Karpas-422 (cell line): Measurements from ENCODE around the gene SHC3. TPM values are rescaled to one million over a fixed set of nuclear protein-coding genes. Genes with fewer than 3 reads are reported as not detected.

ENCODE experiments used
- DNase-seq: peaks from one replicate; pipeline ENCODE4 v3.0.0-alpha.2; 2015
- H2AFZ ChIP-seq: fragments of 200-600 bp; sonication (generic); 2 replicates; pipeline ENCODE4 v1.6.1; 2014; ENCODE audit warnings: antibody characterized with exemption, low read length, mixed read lengths
- H3K27ac ChIP-seq: fragments of 200-600 bp; sonication (generic); 2 replicates; pipeline ENCODE4 v1.5.1; 2014; ENCODE audit warnings: mild to moderate bottlenecking, low read length, moderate library complexity
- H3K27me3 ChIP-seq: fragments of 200-600 bp; sonication (generic); 2 replicates; pipeline ENCODE4 v1.6.1; 2014; ENCODE audit warnings: low read length, mixed read lengths
- H3K36me3 ChIP-seq: fragments of 200-600 bp; sonication (generic); 2 replicates; pipeline ENCODE4 v1.6.1; 2014; ENCODE audit warnings: low read length, mixed read lengths; ENCODE audit not compliant: insufficient read depth
- H3K4me1 ChIP-seq: fragments of 200-600 bp; sonication (generic); 2 replicates; pipeline ENCODE4 v1.6.1; 2014; ENCODE audit warnings: mild to moderate bottlenecking, low read length, mixed read lengths
- H3K4me2 ChIP-seq: fragments of 200-600 bp; sonication (generic); 2 replicates; pipeline ENCODE4 v1.6.1; 2014; ENCODE audit warnings: low read length, low read depth, mild to moderate bottlenecking; ENCODE audit not compliant: poor library complexity, severe bottlenecking
- H3K4me3 ChIP-seq: fragments of 200-600 bp; sonication (generic); 2 replicates; pipeline ENCODE4 v1.5.1; 2014; ENCODE audit warnings: mild to moderate bottlenecking, antibody characterized with exemption, low read length, mixed read lengths
- H3K79me2 ChIP-seq: fragments of 200-600 bp; sonication (generic); 2 replicates; pipeline ENCODE4 v1.6.1; 2014; ENCODE audit warnings: mild to moderate bottlenecking, low read length, mixed read lengths
- H3K9ac ChIP-seq: fragments of 200-600 bp; sonication (generic); 2 replicates; pipeline ENCODE4 v1.6.0; 2014; ENCODE audit warnings: low read length
- H3K9me2 ChIP-seq: fragments of 200-600 bp; sonication (generic), shearing (Covaris generic); replicated peaks from 2 replicates; pipeline ENCODE4 v1.6.0; 2014; ENCODE audit warnings: mild to moderate bottlenecking, low read length, moderate library complexity; ENCODE audit not compliant: insufficient read depth
- H3K9me3 ChIP-seq: fragments of 300-700, 200-600 bp; sonication (generic); 2 replicates; pipeline ENCODE4 v1.6.1; 2014; ENCODE audit warnings: low read length, mixed read lengths
- H4K20me1 ChIP-seq: fragments of 200-600 bp; sonication (generic); 2 replicates; pipeline ENCODE4 v1.6.1; 2014; ENCODE audit warnings: mild to moderate bottlenecking, antibody characterized with exemption, low read length, low read depth; ENCODE audit not compliant: insufficient read depth
- total RNA-seq: library from RNA; depleted of rRNA; stranded (reverse); fragments of >200 nt; shearing (Covaris generic); gene quantifications from 2 replicates; pipeline ENCODE4 v1.2.3, GENCODE V29; 2014; ENCODE audit warnings: low replicate concordance

Gene SHC3
- total RNA-seq, 1 experiment from 2014 or later, result not detected

GRCh38 chr9:89026876-89027275 is 151.7 kb downstream of the SHC3 start:
- Histone ChIP-seq H4K20me1 (no peaks in the 10 kb centered on the region), H3K36me3 (no peaks in the 10 kb centered on the region), H3K9me2 (no peaks in the 10 kb centered on the region), H3K4me1 (no peaks in the 10 kb centered on the region), H3K4me2 (no peak overlapping the region), H3K9ac (no peak overlapping the region), H3K27ac (no peak overlapping the region), H3K27me3 (0 out of 2 replicates have a peak, but pooled peaks cover 2% of the 10 kb centered on the region), H3K9me3 (peaks cover 3% of the 10 kb centered on the region; the same call in 1 of the 2 replicates), H3K4me3 (no peak overlapping the region), H3K79me2 (no peaks in the 10 kb centered on the region), H2AFZ (no peak overlapping the region)
- no peak for DNase-seq

GRCh38 chr9:89025553-89025952 is 153.1 kb downstream of the SHC3 start:
- H3K79me2 ChIP-seq, result no peaks in the 10 kb centered on the region
- no peak overlapping the region for H3K4me2 ChIP-seq
- 0 out of 2 replicates have a peak, but pooled peaks cover 2% of the 10 kb centered on the region for H3K27me3 ChIP-seq
- no peaks in the 10 kb centered on the region for H3K9me2 ChIP-seq
- H4K20me1 ChIP-seq, result no peaks in the 10 kb centered on the region
- peaks cover 3% of the 10 kb centered on the region; the same call in 1 of the 2 replicates for H3K9me3 ChIP-seq
- no peaks in the 10 kb centered on the region for H3K4me1 ChIP-seq
- H3K9ac ChIP-seq, result no peak overlapping the region
- no peaks in the 10 kb centered on the region for H3K36me3 ChIP-seq
- DNase-seq, result no peak
- H3K27ac ChIP-seq, result no peak overlapping the region
- H2AFZ ChIP-seq, result no peak overlapping the region
- no peak overlapping the region for H3K4me3 ChIP-seq

GRCh38 chr9:89024727-89025126 is 153.9 kb downstream of the SHC3 start:
- Histone ChIP-seq H2AFZ (no peak overlapping the region), H3K9me3 (no peaks in the 10 kb centered on the region), H3K9ac (no peak overlapping the region), H4K20me1 (no peaks in the 10 kb centered on the region), H3K9me2 (no peaks in the 10 kb centered on the region), H3K36me3 (no peaks in the 10 kb centered on the region), H3K4me1 (no peaks in the 10 kb centered on the region), H3K27me3 (0 out of 2 replicates have a peak, but pooled peaks cover 2% of the 10 kb centered on the region), H3K79me2 (no peaks in the 10 kb centered on the region), H3K27ac (no peak overlapping the region), H3K4me3 (no peak overlapping the region), H3K4me2 (no peak overlapping the region)
- no peak for DNase-seq

GRCh38 chr9:89023740-89024139 is 154.9 kb downstream of the SHC3 start:
- Histone ChIP-seq H3K4me1 (no peaks in the 10 kb centered on the region), H3K79me2 (no peaks in the 10 kb centered on the region), H3K27me3 (no peaks in the 10 kb centered on the region), H2AFZ (no peak overlapping the region), H4K20me1 (no peaks in the 10 kb centered on the region), H3K36me3 (no peaks in the 10 kb centered on the region), H3K27ac (no peak overlapping the region), H3K9me2 (no peaks in the 10 kb centered on the region), H3K9me3 (no peaks in the 10 kb centered on the region), H3K9ac (no peak overlapping the region), H3K4me2 (no peak overlapping the region), H3K4me3 (no peak overlapping the region)
- no peak for DNase-seq

- Histone ChIP-seq H3K4me3 (no peak overlapping the region), H4K20me1 (no peaks in the 10 kb centered on the region), H3K36me3 (no peaks in the 10 kb centered on the region), H2AFZ (no peak overlapping the region), H3K9me2 (no peaks in the 10 kb centered on the region), H3K9me3 (no peaks in the 10 kb centered on the region), H3K27me3 (no peaks in the 10 kb centered on the region), H3K4me1 (no peaks in the 10 kb centered on the region), H3K4me2 (no peak overlapping the region), H3K27ac (no peak overlapping the region), H3K79me2 (no peaks in the 10 kb centered on the region), H3K9ac (no peak overlapping the region)
- no peak for DNase-seq
Measured at GRCh38 chr9:89022902-89023301, 155.7 kb downstream of the SHC3 start.

GRCh38 chr9:89022001-89022759 is 156.4 kb downstream of the SHC3 start:
- no peaks in the 10 kb centered on the region for H4K20me1 ChIP-seq
- H3K36me3 ChIP-seq, result no peaks in the 10 kb centered on the region
- no peak overlapping the region for H3K27ac ChIP-seq
- H3K4me1 ChIP-seq, result no peaks in the 10 kb centered on the region
- no peak overlapping the region for H3K4me3 ChIP-seq
- H2AFZ ChIP-seq, result no peak overlapping the region
- H3K9ac ChIP-seq, result no peak overlapping the region
- no peaks in the 10 kb centered on the region for H3K27me3 ChIP-seq
- H3K9me3 ChIP-seq, result no peaks in the 10 kb centered on the region
- no peaks in the 10 kb centered on the region for H3K9me2 ChIP-seq
- H3K4me2 ChIP-seq, result no peak overlapping the region
- no peak for DNase-seq
- H3K79me2 ChIP-seq, result no peaks in the 10 kb centered on the region

GRCh38 chr9:89021154-89021803 is 157.3 kb downstream of the SHC3 start:
- H2AFZ ChIP-seq, result no peak overlapping the region
- H3K9me2 ChIP-seq, result no peaks in the 10 kb centered on the region
- no peak overlapping the region for H3K9ac ChIP-seq
- H3K4me3 ChIP-seq, result no peak overlapping the region
- no peak overlapping the region for H3K4me2 ChIP-seq
- H3K36me3 ChIP-seq, result no peaks in the 10 kb centered on the region
- H3K9me3 ChIP-seq, result no peaks in the 10 kb centered on the region
- H3K4me1 ChIP-seq, result no peaks in the 10 kb centered on the region
- no peak for DNase-seq
- H3K27ac ChIP-seq, result no peak overlapping the region
- H3K79me2 ChIP-seq, result no peaks in the 10 kb centered on the region
- no peaks in the 10 kb centered on the region for H4K20me1 ChIP-seq
- H3K27me3 ChIP-seq, result no peaks in the 10 kb centered on the region

GRCh38 chr9:89020754-89021153 is 157.9 kb downstream of the SHC3 start:
- Histone ChIP-seq H3K9ac (no peak overlapping the region), H3K27me3 (no peaks in the 10 kb centered on the region), H3K27ac (no peak overlapping the region), H3K36me3 (no peaks in the 10 kb centered on the region), H3K9me2 (no peaks in the 10 kb centered on the region), H3K9me3 (no peaks in the 10 kb centered on the region), H3K4me2 (no peak overlapping the region), H3K4me3 (no peak overlapping the region), H4K20me1 (no peaks in the 10 kb centered on the region), H2AFZ (no peak overlapping the region), H3K4me1 (no peaks in the 10 kb centered on the region), H3K79me2 (no peaks in the 10 kb centered on the region)
- no peak for DNase-seq
